ENCODE measurements around the gene ADNP2.
A peak's percentile ranks its signal among the peaks of the same experiment; 100 is the strongest.

The ADNP2 gene

DNA sequence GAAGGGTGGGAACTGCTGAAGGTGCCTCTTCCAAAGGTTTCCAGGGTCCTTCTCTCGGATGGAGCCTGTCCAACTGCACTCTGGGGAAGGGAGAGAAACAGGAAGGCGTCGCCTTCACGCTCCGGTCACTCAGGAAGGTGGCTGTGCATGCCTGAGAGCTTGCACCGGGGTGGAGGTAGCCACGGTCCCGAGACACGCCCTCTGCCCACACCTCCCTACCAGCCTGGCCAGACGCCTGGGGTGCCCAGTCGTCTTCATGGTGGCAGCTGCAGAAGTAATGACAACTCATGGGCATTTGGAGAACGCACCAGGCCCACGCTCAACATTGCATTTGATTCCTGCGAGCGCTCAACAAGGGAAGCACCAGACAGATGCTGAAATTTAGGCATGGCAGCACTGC lies 59.9 kb downstream of the ADNP2 start:
- no peak overlapping the region for H3K4me3 ChIP-seq (replicated peaks; ENCODE audit: low read depth, low read length)
- TF ChIP-seq, protein P1, sequence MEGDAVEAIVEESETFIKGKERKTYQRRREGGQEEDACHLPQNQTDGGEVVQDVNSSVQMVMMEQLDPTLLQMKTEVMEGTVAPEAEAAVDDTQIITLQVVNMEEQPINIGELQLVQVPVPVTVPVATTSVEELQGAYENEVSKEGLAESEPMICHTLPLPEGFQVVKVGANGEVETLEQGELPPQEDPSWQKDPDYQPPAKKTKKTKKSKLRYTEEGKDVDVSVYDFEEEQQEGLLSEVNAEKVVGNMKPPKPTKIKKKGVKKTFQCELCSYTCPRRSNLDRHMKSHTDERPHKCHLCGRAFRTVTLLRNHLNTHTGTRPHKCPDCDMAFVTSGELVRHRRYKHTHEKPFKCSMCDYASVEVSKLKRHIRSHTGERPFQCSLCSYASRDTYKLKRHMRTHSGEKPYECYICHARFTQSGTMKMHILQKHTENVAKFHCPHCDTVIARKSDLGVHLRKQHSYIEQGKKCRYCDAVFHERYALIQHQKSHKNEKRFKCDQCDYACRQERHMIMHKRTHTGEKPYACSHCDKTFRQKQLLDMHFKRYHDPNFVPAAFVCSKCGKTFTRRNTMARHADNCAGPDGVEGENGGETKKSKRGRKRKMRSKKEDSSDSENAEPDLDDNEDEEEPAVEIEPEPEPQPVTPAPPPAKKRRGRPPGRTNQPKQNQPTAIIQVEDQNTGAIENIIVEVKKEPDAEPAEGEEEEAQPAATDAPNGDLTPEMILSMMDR (IDR thresholded peaks at IDR 0.05; ENCODE audit: low read depth, low read length, missing control alignments), result no peak
- no peak for DNase-seq (ENCODE audit: extremely low read depth, low read depth)

DNA sequence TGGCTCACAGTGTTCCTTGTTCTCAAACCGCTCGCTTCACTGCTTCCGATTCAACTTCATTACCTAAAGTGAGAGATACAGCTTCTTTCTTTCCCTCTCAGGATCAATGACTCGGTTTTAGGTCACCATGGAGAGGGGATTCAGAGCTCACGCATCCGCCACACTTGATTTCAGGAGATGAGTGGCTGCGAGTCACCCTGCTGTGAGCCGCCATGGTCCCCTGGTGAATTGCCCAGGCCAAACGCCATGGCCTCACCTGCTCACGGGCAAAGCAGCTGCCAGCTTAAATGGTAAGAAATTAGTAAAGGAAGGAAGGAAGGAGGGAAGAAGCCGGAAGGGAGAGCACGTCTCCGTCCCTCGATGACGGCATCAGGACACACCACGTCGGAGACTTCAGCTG lies 60.5 kb downstream of the ADNP2 start:
- H3K4me3 ChIP-seq (replicated peaks; ENCODE audit: low read depth, low read length), result no peak overlapping the region
- TF ChIP-seq, protein P1 (IDR thresholded peaks at IDR 0.05; ENCODE audit: low read depth, low read length, missing control alignments), result no peak
- DNase-seq (ENCODE audit: extremely low read depth, low read depth), result no peak

DNA sequence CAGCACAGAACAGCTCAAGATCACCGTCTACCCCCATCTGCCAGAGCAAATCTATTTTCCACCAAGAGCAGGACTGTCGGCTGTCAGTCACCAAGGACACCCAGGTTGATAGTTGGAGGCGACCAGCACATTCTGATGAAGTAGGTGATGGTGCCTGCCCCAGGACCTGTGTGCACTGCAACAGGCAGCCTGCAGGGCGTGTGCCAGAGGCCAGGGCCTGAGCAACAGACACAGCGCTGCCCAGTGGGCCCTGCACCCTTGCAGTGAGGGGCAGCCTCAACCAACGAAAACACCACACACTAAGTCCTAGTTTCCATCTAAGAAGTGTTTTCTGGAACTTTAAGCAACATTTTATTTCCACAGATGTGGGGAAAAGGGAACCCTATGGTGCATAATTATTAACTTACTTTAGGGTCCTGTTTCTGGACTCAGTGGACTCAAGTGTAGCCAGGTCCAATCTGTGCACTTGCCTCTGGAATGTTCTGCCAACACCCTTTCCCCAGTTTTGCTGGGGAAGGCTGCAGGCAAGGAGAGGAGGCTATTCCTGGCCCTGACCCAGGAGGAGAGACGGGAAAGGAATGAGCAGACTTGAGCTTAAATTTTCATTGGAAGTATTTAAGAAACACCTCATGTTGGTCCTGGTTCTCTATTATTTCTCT lies 61.5 kb downstream of the ADNP2 start:
- DNase-seq (ENCODE audit: extremely low read depth, low read depth), result no peak
- TF ChIP-seq, protein P1 (IDR thresholded peaks at IDR 0.05; ENCODE audit: low read depth, low read length, missing control alignments), result no peak
- H3K4me3 ChIP-seq (replicated peaks; ENCODE audit: low read depth, low read length), result no peak overlapping the region

DNA sequence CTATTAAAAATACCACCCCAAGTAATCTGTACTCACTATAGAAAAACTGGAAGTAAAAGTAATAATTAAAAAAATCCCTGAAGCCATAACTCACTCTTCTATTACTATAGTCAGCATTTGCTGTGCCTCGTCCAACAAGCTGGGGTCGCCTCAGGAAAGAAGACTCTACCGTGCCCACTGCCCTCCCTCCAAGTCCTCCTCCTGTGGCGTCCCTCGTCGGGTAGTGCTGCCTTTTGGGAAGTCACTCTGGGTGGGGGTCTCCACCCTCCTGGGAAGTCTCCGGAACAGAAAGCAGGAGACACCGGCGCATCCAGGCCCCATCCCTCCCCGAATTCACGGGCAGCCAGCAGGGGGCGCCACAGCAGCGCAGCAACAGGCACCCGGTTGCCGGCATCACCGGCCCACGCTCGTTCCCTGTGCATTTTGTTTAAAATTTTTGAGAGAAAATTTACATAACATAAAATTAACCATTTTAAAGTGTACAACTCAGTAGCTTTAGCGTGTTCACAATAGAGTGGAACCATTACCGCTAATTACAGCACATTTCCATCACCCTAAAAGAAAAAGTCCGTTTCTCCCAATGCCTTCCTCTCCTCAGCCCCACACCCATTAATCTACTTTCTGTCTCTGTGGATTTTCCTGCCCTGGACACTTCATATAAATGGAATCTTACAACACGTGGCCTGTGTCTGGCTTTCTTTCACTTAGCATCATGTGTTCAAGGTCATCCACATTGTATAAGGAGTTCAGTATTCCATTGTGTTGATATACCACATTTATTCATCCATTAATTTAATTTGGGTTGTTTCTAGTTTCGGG lies 62.2 kb downstream of the ADNP2 start:
- DNase-seq (ENCODE audit: extremely low read depth, low read depth), result no peak
- no peak overlapping the region for H3K4me3 ChIP-seq (replicated peaks; ENCODE audit: low read depth, low read length)
- TF ChIP-seq, protein P1 (IDR thresholded peaks at IDR 0.05; ENCODE audit: low read depth, low read length, missing control alignments), result peak; percentile 82

DNA sequence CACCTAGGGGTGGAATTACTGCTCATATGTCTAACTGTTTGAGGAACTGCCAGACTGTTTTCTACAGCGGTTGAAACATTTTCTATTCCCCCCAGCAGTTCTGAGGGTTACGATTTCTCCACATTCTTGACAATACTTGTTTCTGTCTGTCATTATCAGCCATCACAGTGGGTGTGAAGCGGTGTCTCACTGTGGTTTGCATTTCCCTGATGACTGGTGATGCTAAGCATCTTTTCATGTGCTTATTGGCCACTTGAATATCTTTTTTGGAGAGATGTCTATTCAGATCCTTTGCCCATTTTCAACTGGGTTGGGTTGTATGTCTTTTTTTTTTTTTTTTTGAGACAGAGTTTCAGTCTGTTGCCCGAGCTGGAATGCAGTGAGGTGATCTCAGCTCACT lies 63.0 kb downstream of the ADNP2 start:
- no peak for DNase-seq (ENCODE audit: extremely low read depth, low read depth)
- TF ChIP-seq, protein P1 (IDR thresholded peaks at IDR 0.05; ENCODE audit: low read depth, low read length, missing control alignments), result no peak
- no peak overlapping the region for H3K4me3 ChIP-seq (replicated peaks; ENCODE audit: low read depth, low read length)

DNA sequence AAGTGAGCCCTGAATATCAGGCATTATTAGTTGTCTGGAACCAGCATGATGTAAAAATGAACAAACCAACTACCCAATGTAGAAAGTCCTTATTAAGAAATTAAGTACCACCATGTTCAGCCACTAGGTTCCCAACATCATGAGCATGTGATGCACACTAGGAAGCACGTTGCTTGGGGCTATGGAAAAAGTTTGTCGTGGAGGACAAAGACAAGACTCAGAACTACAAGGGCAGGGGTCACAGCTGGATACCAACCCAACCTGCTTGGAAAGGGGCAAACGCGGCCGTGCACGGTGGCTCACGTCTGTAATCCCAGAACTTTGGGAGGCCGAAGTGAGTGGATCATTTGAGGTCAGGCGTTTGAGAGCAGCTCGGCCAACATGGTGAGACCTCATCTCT lies 64.0 kb downstream of the ADNP2 start:
- no peak for DNase-seq (ENCODE audit: extremely low read depth, low read depth)
- no peak overlapping the region for H3K4me3 ChIP-seq (replicated peaks; ENCODE audit: low read depth, low read length)
- TF ChIP-seq, protein P1 (IDR thresholded peaks at IDR 0.05; ENCODE audit: low read depth, low read length, missing control alignments), result no peak
